GM12878 (cell line): ENCODE results near the gene BRCA1. TPM values are rescaled to one million over a fixed set of nuclear protein-coding genes. Genes with fewer than 3 reads are reported as not detected.

Experiments
- ATAC-seq: fragments of 200-7000 bp; cut with Tn5 transposase; 3 replicates; pipeline ENCODE4 v1.9.1; 2020; ENCODE audit warnings: mild to moderate bottlenecking, moderate library complexity
- BruUV-seq: library from RNA; stranded (reverse); fragments of 400-500 nt; replicated peaks from 2 replicates; lab custom pipeline; 2021; lab: Mats Ljungman, UMichigan
- CTCF ChIA-PET: fragments of 300-600 bp; sonication (Branson Sonifier 250); formaldehyde crosslinking; extraction: SDS; loops from one replicate; lab custom pipeline; 2021; ENCODE audit warnings: inconsistent platforms; lab: Yijun Ruan, JAX
- POLR2A ChIA-PET: fragments of 350-600 bp; formaldehyde crosslinking; extraction: SDS; loops from one replicate; lab custom pipeline; 2021; ENCODE audit warnings: inconsistent platforms; lab: Charles Lee
- RAD21 ChIA-PET: fragments of 300-600 bp; sonication (Branson Sonifier 250); formaldehyde crosslinking; loops from one replicate; lab custom pipeline; 2023; ENCODE audit warnings: antibody characterized with exemption; ENCODE audit not compliant: unreplicated experiment; lab: Charles Lee
- SMC1A ChIA-PET: fragments of 300-600 bp; sonication (Branson Sonifier 250); formaldehyde crosslinking; loops from one replicate; lab custom pipeline; 2023; ENCODE audit not compliant: unreplicated experiment, uncharacterized antibody; lab: Charles Lee
- DNase-seq: peaks from one replicate; pipeline ENCODE4 v3.0.0-alpha.2; 2011; ENCODE audit warnings: low read depth, low spot score
- FAIRE-seq: peaks from 3 replicates; lab custom pipeline; 2011; peaks lifted over from hg19 to GRCh38; lab: Jason Lieb, UNC
- H2AFZ ChIP-seq: 2 replicates; pipeline ENCODE4 v1.6.0; 2011; ENCODE audit warnings: low read depth, low read length, control low read depth; ENCODE audit not compliant: control insufficient read depth
- H3K27ac ChIP-seq: 2 replicates; pipeline ENCODE4 v1.5.1; 2011; ENCODE audit warnings: control low read depth; ENCODE audit not compliant: control insufficient read depth, insufficient read depth
- H3K27me3 ChIP-seq, 2 experiments: replicated peaks in 1 of 2; 2 replicates each; pipeline versions ENCODE4 v1.6.0 to v1.6.1; 2011; ENCODE audit warnings: low read length in 1 of 2; ENCODE audit not compliant: control insufficient read depth in 2 of 2, insufficient read depth in 2 of 2
- H3K36me3 ChIP-seq, 2 experiments: 2 replicates each; pipeline ENCODE4 v1.5.1; 2011; ENCODE audit warnings: low read length in 1 of 2; ENCODE audit not compliant: control insufficient read depth in 2 of 2, insufficient read depth in 2 of 2
- H3K4me1 ChIP-seq: 2 replicates; pipeline ENCODE4 v1.6.1; 2011; ENCODE audit warnings: mild to moderate bottlenecking, low read length, moderate library complexity, mixed read lengths; ENCODE audit not compliant: control insufficient read depth, insufficient read depth
- H3K4me2 ChIP-seq: 2 replicates; pipeline ENCODE4 v1.6.0; 2011; ENCODE audit warnings: control low read depth; ENCODE audit not compliant: control insufficient read depth, insufficient read depth
- H3K4me3 ChIP-seq: fragments of 200-600 bp; sonication (generic); 2 replicates; pipeline ENCODE4 v1.5.1; 2016
- H3K79me2 ChIP-seq: 2 replicates; pipeline ENCODE4 v1.6.0; 2011; ENCODE audit warnings: low read length; ENCODE audit not compliant: control insufficient read depth, insufficient read depth
- H3K9ac ChIP-seq: 2 replicates; pipeline ENCODE4 v1.8.0; 2011; ENCODE audit warnings: low read length, control low read depth, mixed read lengths; ENCODE audit not compliant: control insufficient read depth, insufficient read depth
- H3K9me3 ChIP-seq: replicated peaks from 3 replicates; pipeline ENCODE4 v1.5.1; 2011; ENCODE audit warnings: mild to moderate bottlenecking, low read length; ENCODE audit not compliant: control insufficient read depth, insufficient read depth
- H4K20me1 ChIP-seq: 2 replicates; pipeline ENCODE4 v1.6.0; 2011; ENCODE audit not compliant: control insufficient read depth, insufficient read depth
- ATF3 ChIP-seq: IDR thresholded peaks from 2 replicates; pipeline ENCODE4 v1.6.1; 2011; ENCODE audit warnings: low read depth, mild to moderate bottlenecking, low read length, moderate library complexity, borderline replicate concordance; ENCODE audit errors: extremely low read depth
- BCL11A ChIP-seq: IDR thresholded peaks from 2 replicates; pipeline ENCODE4 v1.6.1; 2011; ENCODE audit warnings: low read depth, low read length
- CREM ChIP-seq: IDR thresholded peaks from 2 replicates; pipeline ENCODE4 v1.6.1; 2014; ENCODE audit warnings: antibody characterized with exemption, low read depth
- E2F4 ChIP-seq: IDR thresholded peaks from 2 replicates; pipeline ENCODE4 v1.6.1; 2012; ENCODE audit warnings: low read depth, low read length, improper control_type of control experiment
- E2F8 ChIP-seq: fragments of 450-650 bp; IDR thresholded peaks from 2 replicates; pipeline ENCODE4 v1.6.1; 2018; ENCODE audit warnings: mild to moderate bottlenecking, low read depth, moderate library complexity; ENCODE audit not compliant: partially characterized antibody
- EZH2 ChIP-seq: IDR thresholded peaks from 2 replicates; pipeline ENCODE4 v1.6.1; 2012; ENCODE audit warnings: low read depth, mild to moderate bottlenecking, control low read depth, inconsistent platforms, low read length, borderline replicate concordance; ENCODE audit not compliant: control insufficient read depth
- HDAC6 ChIP-seq: fragments of 200-600 bp; sonication (generic); IDR thresholded peaks from one replicate; pipeline ENCODE4 v1.8.0; 2017; ENCODE audit warnings: antibody characterized with exemption; ENCODE audit not compliant: unreplicated experiment
- LARP7 ChIP-seq: fragments of 450-650 bp; IDR thresholded peaks from 2 replicates; pipeline ENCODE4 v1.6.1; 2017; ENCODE audit warnings: mild to moderate bottlenecking
- PRDM15 ChIP-seq: fragments of 450-650 bp; formaldehyde crosslinking; IDR thresholded peaks from 2 replicates; pipeline ENCODE4 v1.4.0; 2020; ENCODE audit warnings: mild to moderate bottlenecking, moderate library complexity
- SMARCA5 ChIP-seq: fragments of 450-650 bp; IDR thresholded peaks from 2 replicates; pipeline ENCODE4 v1.6.1; 2017; ENCODE audit warnings: mild to moderate bottlenecking
- TARDBP ChIP-seq: IDR thresholded peaks from 2 replicates; pipeline ENCODE4 v1.6.1; 2016; ENCODE audit warnings: borderline replicate concordance
- YBX1 ChIP-seq: fragments of 450-650 bp; IDR thresholded peaks from 2 replicates; pipeline ENCODE4 v1.6.1; 2016; ENCODE audit warnings: antibody characterized with exemption
- WGBS: methylation state at CpG from one replicate; pipeline ENCODE4 v1.1.6; 2016; ENCODE audit warnings: low lambda C conversion rate; ENCODE audit not compliant: insufficient replicate concordance, insufficient coverage; ENCODE audit errors: missing lambda C conversion rate; 5-methylcytosine and 5-hydroxymethylcytosine counted together
- in situ Hi-C: fragments of 300-500 bp; cut with MboI; formaldehyde crosslinking; loops from 9 replicates; pipeline ENCODE4 v1.14.3; 2018; ENCODE audit warnings: mixed read lengths
- intact Hi-C: fragments of 100-400 bp; cut with micrococcal nuclease; formaldehyde crosslinking; loops from one replicate; pipeline ENCODE4 v1.14.2; 2022; ENCODE audit not compliant: unreplicated experiment
- polyA plus RNA-seq, 11 experiments: library from polyadenylated mRNA; depleted of rRNA in 4 of 11; unstranded in 6 of 11; stranded (reverse) in 5 of 11; fragments of >200 nt; fragmentation: Nextera tagmentation in 4 of 11; fragmentation: Illumina TruSeq in 1 of 11; extraction: Ambion mirVana in 4 of 11; extraction: Trizol in 1 of 11; gene quantifications; 1 replicate in 1 of 11; 2 replicates in 10 of 11; pipeline versions ENCODE4 v1.2.1 to v1.2.3, GENCODE V29; 2011 to 2016; ENCODE audit warnings: inconsistent platforms in 2 of 11, missing spikeins in 2 of 11, low read depth in 1 of 11
- total RNA-seq, 4 experiments: library from RNA; depleted of rRNA in 3 of 4; stranded (reverse); fragments of >200 nt in 3 of 4; fragmentation: Illumina TruSeq in 1 of 4; extraction: Trizol in 1 of 4; gene quantifications; 2 replicates each; pipeline versions ENCODE4 v1.2.1 to v1.2.3, GENCODE V29; 2013 to 2021

The BRCA1 gene
- total and polyA plus RNA-seq, 10 of the 15 experiments (the other 5 are each of a cell fraction or from before 2014, with no cell fraction given) = 16.8 to 71.2 (median 44.2) TPM

GRCh38 chr17:43170766-43171585 is 45.8 kb upstream of the BRCA1 start, which contains the start of gene NBR1 (continued):
- TF ChIP-seq BCL11A (peak; percentile 20; the same call in 1 of the 2 replicates), LARP7 (no peak), EZH2 (no peak), HDAC6 (no peak)

GRCh38 chr17:43170140-43170765 is 45.1 kb upstream of the BRCA1 start:
- 1% methylated on average over 27 of the region's 27 CpGs for WGBS
- intact Hi-C loops (no loop called here), in situ Hi-C loops (loop anchor here (5.0 kb wide), 1 partner anchor 37 kb away; no protein-coding TSS in a partner anchor)
- TF ChIP-seq E2F4 (peak; percentile 66), SMARCA5 (peak; percentile 82; the same call in 1 of the 2 replicates), TARDBP (no peak), E2F8 (peak; percentile 88), YBX1 (peak; percentile 7; the same call in 1 of the 2 replicates), PRDM15 (CRISPR knock-in tag) (no peak), CREM (peak; percentile 97), ATF3 (peak; percentile 74; the same call in 1 of the 2 replicates)

More at GRCh38 chr17:43170140-43170765, 45.1 kb upstream of the BRCA1 start:
- ChIA-PET RAD21 (interaction anchor here (0.9 kb wide), 1 partner anchor 146 kb away, joined by 9 read pairs; the partner anchor contains the start of gene RND2), CTCF (interaction anchor here (1.0 kb wide), 1 partner anchor 164 kb away, joined by 7 read pairs; the partner anchor contains the start of gene IFI35), SMC1A (no interaction called here), POLR2A (interaction anchor here (0.6 to 0.7 kb wide), 2 partner anchors 44 to 148 kb away, joined by 3 read pairs; partner anchors contain the start of gene VAT1)
- BruUV-seq = TSS peak; percentile 84
- peak overlapping the region; percentile 93 for H3K9ac ChIP-seq
- ATAC-seq = peak; percentile 89
- peak overlapping the region; percentile 99 for H3K4me2 ChIP-seq
- peak overlapping the region; percentile 78 for H3K4me3 ChIP-seq
- H3K36me3 ChIP-seq = no peaks in the 10 kb centered on the region
- peak overlapping the region; percentile 96 for H2AFZ ChIP-seq
- H3K79me2 ChIP-seq = peaks cover 30% of the 10 kb centered on the region
- H3K27ac ChIP-seq = peak overlapping the region; percentile 96
- no peaks in the 10 kb centered on the region for H4K20me1 ChIP-seq
- no peaks in the 10 kb centered on the region for H3K4me1 ChIP-seq
- peak; percentile 98 for FAIRE-seq
- no peaks in the 10 kb centered on the region for H3K27me3 ChIP-seq
- no peaks in the 10 kb centered on the region for H3K9me3 ChIP-seq
- DNase-seq = peak; percentile 85
